ENCODE measurements around the gene XPNPEP1. TPM values are rescaled to one million over a fixed set of nuclear protein-coding genes. Genes with fewer than 3 reads are reported as not detected.

Gene XPNPEP1
- total RNA-seq, 3 donors from 2014 or later (not counting 1 experiment from before 2014, with no cell fraction given), result 102 to 118 (median 106) TPM

DNA sequence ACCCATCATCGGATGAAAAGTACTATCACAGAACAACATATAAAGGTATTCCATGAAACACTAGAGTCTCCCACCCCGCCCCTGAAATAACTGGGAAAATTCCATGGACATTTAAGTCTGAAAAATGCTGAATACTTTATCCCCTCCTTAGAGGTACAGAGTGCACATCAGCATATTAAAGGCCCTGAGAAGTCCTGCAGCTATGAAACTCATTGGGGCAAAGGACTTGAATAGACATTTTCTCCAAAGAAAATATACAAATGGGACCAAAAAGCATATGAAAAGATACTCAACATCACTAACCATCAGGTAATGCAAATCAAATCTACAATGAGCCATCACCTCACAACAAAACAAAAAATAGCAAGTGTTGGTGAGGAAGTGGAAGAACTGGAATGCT lies 18.9 kb downstream of the XPNPEP1 start:
- H3K9me3 Mint-ChIP-seq, result no peaks in the 10 kb centered on the region
- H3K4me3 Mint-ChIP-seq, result peak overlapping the region; percentile 26
- peaks cover 6% of the 10 kb centered on the region for H3K36me3 Mint-ChIP-seq
- no peaks in the 10 kb centered on the region for H3K27me3 ChIP-seq (ENCODE audit: control insufficient read depth, insufficient read depth, low read length)
- TF ChIP-seq, protein P1, sequence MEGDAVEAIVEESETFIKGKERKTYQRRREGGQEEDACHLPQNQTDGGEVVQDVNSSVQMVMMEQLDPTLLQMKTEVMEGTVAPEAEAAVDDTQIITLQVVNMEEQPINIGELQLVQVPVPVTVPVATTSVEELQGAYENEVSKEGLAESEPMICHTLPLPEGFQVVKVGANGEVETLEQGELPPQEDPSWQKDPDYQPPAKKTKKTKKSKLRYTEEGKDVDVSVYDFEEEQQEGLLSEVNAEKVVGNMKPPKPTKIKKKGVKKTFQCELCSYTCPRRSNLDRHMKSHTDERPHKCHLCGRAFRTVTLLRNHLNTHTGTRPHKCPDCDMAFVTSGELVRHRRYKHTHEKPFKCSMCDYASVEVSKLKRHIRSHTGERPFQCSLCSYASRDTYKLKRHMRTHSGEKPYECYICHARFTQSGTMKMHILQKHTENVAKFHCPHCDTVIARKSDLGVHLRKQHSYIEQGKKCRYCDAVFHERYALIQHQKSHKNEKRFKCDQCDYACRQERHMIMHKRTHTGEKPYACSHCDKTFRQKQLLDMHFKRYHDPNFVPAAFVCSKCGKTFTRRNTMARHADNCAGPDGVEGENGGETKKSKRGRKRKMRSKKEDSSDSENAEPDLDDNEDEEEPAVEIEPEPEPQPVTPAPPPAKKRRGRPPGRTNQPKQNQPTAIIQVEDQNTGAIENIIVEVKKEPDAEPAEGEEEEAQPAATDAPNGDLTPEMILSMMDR (IDR thresholded peaks at IDR 0.05), result no peak
- 100% methylated on average over 2 of the region's 2 CpGs for WGBS (ENCODE audit: insufficient coverage)
- H3K9me3 ChIP-seq (ENCODE audit: control insufficient read depth, insufficient read depth, low read length), result no peaks in the 10 kb centered on the region
- no peak for ATAC-seq
- intact Hi-C loops (cut with micrococcal nuclease), result no loop called here
- H3K4me1 ChIP-seq (ENCODE audit: control insufficient read depth, insufficient read depth, low read length), result peaks cover 13% of the 10 kb centered on the region
- no peak for DNase-seq
- peak overlapping the region; percentile 94 to 96 for H3K27ac Mint-ChIP-seq
- H3K27me3 Mint-ChIP-seq (ENCODE audit: low read depth in 2 of 2), result no peaks in the 10 kb centered on the region
- H3K4me1 Mint-ChIP-seq, result peaks cover 60 to 65% of the 10 kb centered on the region in 2 donors
- H3K27ac ChIP-seq (ENCODE audit: low read length), result no peak overlapping the region
- H3K4me3 ChIP-seq (ENCODE audit: low read length), result no peak overlapping the region
- peaks cover 20% of the 10 kb centered on the region for H3K36me3 ChIP-seq (ENCODE audit: control insufficient read depth, insufficient read depth, low read length)

DNA sequence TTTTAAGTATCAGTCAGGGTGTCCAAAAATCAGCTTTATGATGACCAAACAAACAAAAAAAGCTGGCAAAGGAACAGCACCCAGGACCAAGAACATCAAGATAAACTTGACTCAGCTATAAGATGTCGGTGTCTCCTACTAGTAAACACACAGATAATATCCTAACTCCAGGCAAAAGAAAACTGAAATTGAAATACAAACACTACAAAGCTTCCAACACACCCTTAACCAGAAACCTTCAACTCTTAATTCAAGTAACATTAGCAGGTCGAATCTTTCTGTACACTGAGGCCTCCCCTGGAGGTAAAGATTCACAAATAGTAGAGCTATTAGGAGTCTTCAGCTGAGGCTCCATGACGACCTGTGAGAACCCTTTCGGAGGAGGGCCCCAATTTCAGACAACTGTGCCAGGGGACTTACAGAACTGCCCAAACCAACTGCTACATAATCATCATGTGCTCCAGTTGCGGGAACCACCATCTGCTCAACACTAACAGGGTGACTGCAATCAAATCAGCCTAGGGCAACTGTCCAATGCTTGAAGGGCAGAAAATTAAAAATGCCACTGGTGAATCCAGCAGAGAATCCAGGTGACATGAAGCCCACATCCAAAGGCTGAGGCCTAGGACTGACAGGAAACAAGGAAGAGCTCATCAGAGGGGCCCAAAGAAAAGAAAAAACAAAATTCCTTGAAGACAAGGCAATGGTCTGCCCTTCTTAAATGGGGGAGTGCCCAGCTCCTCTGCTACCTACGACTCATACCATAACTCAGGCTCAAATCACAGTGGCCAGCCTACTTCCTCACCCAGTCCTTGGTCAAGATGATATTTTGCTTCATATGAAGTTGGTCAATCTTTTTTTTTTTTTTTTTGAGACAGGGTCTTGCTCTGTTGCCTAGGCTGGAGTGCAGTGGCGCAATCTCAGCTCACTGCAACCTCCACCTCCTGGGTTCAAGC lies 20.0 kb downstream of the XPNPEP1 start:
- intact Hi-C loops (cut with micrococcal nuclease), result no loop called here
- peaks cover 13% of the 10 kb centered on the region for H3K4me1 ChIP-seq (ENCODE audit: control insufficient read depth, insufficient read depth, low read length)
- no peaks in the 10 kb centered on the region for H3K9me3 ChIP-seq (ENCODE audit: control insufficient read depth, insufficient read depth, low read length)
- no peaks in the 10 kb centered on the region for H3K9me3 Mint-ChIP-seq
- no peaks in the 10 kb centered on the region for H3K27me3 Mint-ChIP-seq (ENCODE audit: low read depth in 2 of 2)
- no peaks in the 10 kb centered on the region for H3K27me3 ChIP-seq (ENCODE audit: control insufficient read depth, insufficient read depth, low read length)
- no peak overlapping the region for H3K4me3 ChIP-seq (ENCODE audit: low read length)
- DNase-seq, result peak in 1 of 2 donors; percentile 46
- ATAC-seq, result peak; percentile 69 to 87 (median 79)
- peaks cover 20% of the 10 kb centered on the region for H3K36me3 ChIP-seq (ENCODE audit: control insufficient read depth, insufficient read depth, low read length)
- TF ChIP-seq, protein P1 (IDR thresholded peaks at IDR 0.05), result no peak
- H3K27ac Mint-ChIP-seq, result peak overlapping the region; percentile 94 to 96
- H3K4me3 Mint-ChIP-seq, result peak overlapping the region; percentile 80
- WGBS (ENCODE audit: insufficient coverage), result 96% methylated on average over 7 of the region's 7 CpGs
- H3K27ac ChIP-seq (ENCODE audit: low read length), result no peak overlapping the region
- H3K36me3 Mint-ChIP-seq, result peaks cover 6% of the 10 kb centered on the region
- H3K4me1 Mint-ChIP-seq, result peaks cover 66 to 75% of the 10 kb centered on the region in 2 donors

DNA sequence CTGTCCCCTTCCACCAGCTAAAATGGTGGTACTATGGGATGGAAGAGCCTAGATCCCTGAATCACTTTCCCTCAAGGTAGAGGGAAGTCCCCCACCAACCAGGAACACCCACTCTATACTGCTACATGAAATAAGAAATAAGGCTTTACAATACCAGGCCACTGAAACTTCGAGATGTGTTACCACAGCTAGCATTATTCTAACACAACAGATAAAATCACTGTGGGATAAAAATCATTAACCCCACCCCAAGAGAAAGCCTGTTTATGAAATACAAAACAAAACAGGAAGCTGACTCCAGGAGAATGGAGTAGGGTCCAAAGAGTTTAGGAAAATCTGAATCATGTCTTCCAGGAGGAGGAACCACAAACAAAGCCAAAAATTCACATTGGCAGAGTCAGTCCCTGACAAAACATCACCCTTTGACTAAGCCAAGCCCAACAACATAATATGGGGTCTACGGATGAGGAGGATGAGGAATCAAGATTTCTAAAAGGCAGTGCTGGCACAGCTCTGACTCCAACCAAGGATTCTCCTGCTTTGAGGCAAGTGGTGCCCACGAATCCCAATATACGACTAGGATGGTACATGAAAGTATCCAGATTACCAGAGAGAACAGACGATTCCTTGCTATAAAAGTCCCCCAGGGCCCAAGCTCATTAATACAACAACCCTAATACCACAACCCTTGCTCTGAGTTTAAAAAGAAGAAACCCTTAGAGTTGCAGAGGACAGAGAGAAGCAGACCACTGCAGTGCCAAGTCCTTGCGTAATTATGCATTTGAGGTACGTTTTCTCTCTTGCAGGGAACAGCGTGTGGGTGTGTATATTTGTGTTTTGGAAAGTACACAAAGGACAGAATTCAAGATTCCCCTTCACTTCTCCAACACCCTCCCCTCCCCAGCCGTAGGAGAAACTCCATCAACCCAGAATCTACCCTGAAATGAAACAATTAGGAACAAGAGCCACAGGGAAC lies 23.7 kb downstream of the XPNPEP1 start:
- H3K27me3 ChIP-seq (ENCODE audit: control insufficient read depth, insufficient read depth, low read length), result no peaks in the 10 kb centered on the region
- peak overlapping the region; percentile 16 to 62 for H3K27ac Mint-ChIP-seq
- ATAC-seq, result no peak
- no peak overlapping the region for H3K27ac ChIP-seq (ENCODE audit: low read length)
- H3K4me3 ChIP-seq (ENCODE audit: low read length), result no peak overlapping the region
- H3K9me3 Mint-ChIP-seq, result no peaks in the 10 kb centered on the region
- H3K4me1 ChIP-seq (ENCODE audit: control insufficient read depth, insufficient read depth, low read length), result peaks cover 13% of the 10 kb centered on the region
- no peaks in the 10 kb centered on the region for H3K9me3 ChIP-seq (ENCODE audit: control insufficient read depth, insufficient read depth, low read length)
- peaks cover 4% of the 10 kb centered on the region for H3K36me3 ChIP-seq (ENCODE audit: control insufficient read depth, insufficient read depth, low read length)
- peaks cover 69 to 76% of the 10 kb centered on the region in 2 donors for H3K4me1 Mint-ChIP-seq
- no peak overlapping the region for H3K4me3 Mint-ChIP-seq
- TF ChIP-seq, protein P1 (IDR thresholded peaks at IDR 0.05), result no peak
- WGBS (ENCODE audit: insufficient coverage), result 90% methylated on average over 7 of the region's 9 CpGs
- H3K36me3 Mint-ChIP-seq, result peaks cover 5% of the 10 kb centered on the region
- intact Hi-C loops (cut with micrococcal nuclease), result no loop called here
- no peaks in the 10 kb centered on the region for H3K27me3 Mint-ChIP-seq (ENCODE audit: low read depth in 2 of 2)
- DNase-seq, result no peak

Measured in natural killer cell (primary cell).